ENCODE measurements around the gene KRT17. TPM values are rescaled to one million over a fixed set of nuclear protein-coding genes. Genes with fewer than 3 reads are reported as not detected.
A peak's percentile ranks its signal among the peaks of the same experiment; 100 is the strongest.
"Not testable (repeated sequence)": the region's sequence is repeated elsewhere in the genome, so short reads cannot be mapped to it uniquely, and the experiment has no call there.

Gene KRT17
- total and polyA plus RNA-seq, 12 donors, result 0.39 to 1.3 (median 0.55) TPM; not detected in 7

GRCh38 chr17:41647940-41648410 lies 23.6 kb upstream of the KRT17 start:
- TF ChIP-seq, protein P1, sequence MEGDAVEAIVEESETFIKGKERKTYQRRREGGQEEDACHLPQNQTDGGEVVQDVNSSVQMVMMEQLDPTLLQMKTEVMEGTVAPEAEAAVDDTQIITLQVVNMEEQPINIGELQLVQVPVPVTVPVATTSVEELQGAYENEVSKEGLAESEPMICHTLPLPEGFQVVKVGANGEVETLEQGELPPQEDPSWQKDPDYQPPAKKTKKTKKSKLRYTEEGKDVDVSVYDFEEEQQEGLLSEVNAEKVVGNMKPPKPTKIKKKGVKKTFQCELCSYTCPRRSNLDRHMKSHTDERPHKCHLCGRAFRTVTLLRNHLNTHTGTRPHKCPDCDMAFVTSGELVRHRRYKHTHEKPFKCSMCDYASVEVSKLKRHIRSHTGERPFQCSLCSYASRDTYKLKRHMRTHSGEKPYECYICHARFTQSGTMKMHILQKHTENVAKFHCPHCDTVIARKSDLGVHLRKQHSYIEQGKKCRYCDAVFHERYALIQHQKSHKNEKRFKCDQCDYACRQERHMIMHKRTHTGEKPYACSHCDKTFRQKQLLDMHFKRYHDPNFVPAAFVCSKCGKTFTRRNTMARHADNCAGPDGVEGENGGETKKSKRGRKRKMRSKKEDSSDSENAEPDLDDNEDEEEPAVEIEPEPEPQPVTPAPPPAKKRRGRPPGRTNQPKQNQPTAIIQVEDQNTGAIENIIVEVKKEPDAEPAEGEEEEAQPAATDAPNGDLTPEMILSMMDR (IDR thresholded peaks at IDR 0.05), result peak; percentile 82 to 97 (median 94)
- no peak for TF ChIP-seq POLR2A (IDR thresholded peaks at IDR 0.05)
- peak overlapping the region in 1 of 4 donors; percentile 49 for H3K4me3 ChIP-seq
- no peaks in the 10 kb centered on the region for H3K9me3 ChIP-seq (replicated peaks in 1 of 3)
- intact Hi-C loops (cut with DNase I), result loop anchor here in 1 of 2 donors (2.0 kb wide), 1 partner anchor 99 kb away; no protein-coding TSS in a partner anchor
- H3K27ac ChIP-seq, result peak overlapping the region in 1 of 5 donors; percentile 35
- WGBS, 4 donors, result 0 to 2% (median 1%) methylated on average over 16 to 22 of the region's 22 CpGs
- peaks cover 7 to 17% of the 10 kb centered on the region in 2 donors for H3K4me1 ChIP-seq (replicated peaks in 1 of 2)
- peak; percentile 74 to 94 (median 88) for DNase-seq
- H3K27me3 ChIP-seq, result no peaks in the 10 kb centered on the region
- H3K36me3 ChIP-seq (replicated peaks in 1 of 2), result no peaks in the 10 kb centered on the region

DNA sequence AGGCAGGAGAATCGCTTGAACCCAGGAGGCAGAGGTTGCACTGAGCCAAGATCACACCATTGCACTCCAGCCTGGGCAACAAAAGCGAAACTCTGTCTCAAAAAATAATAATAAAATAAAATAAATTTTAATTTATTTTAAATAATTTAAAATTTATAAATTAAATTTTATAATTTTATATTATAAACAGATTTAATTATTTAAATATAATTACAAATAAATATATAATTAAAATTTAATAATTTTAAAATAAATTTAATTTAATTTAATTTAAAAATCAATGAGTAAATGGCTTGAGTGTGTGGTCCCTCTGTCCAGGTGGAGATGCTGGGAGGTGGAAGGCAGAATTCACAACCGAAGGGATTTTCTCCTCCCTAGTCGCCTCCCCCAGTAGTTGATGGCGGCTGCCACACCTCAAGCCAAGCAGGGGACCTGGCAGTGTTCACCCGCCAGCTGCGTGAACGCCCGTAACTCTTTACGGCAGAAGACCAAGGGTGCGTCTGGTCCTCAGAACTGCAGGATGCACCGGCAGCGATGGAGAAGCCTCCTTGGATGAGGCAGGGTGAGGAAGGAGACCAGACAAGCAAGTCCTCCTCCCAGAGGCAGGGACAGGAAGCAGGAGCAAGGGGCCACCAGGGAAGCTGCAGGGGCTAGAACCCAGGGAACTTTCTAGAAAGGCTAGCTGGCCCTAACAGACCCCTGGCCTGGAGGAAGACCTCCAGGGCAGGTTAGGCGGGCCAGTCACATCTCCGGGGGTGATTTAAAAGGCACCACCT lies 22.9 kb upstream of the KRT17 start:
- H3K9me3 ChIP-seq (replicated peaks in 1 of 3), result no peaks in the 10 kb centered on the region
- no peaks in the 10 kb centered on the region for H3K36me3 ChIP-seq (replicated peaks in 1 of 2)
- intact Hi-C loops (cut with DNase I), result no loop called here
- H3K4me1 ChIP-seq (replicated peaks in 1 of 2), result peaks cover 7 to 17% of the 10 kb centered on the region in 2 donors
- H3K27ac ChIP-seq, result no peak overlapping the region
- 67 to 76% (median 68%) methylated on average over 15 of the region's 15 CpGs for WGBS, 4 donors
- DNase-seq, result no peak
- no peaks in the 10 kb centered on the region for H3K27me3 ChIP-seq
- H3K4me3 ChIP-seq, result no peak overlapping the region
- no peak for TF ChIP-seq POLR2A (IDR thresholded peaks at IDR 0.05)
- TF ChIP-seq, protein P1 (IDR thresholded peaks at IDR 0.05), result no peak

DNA sequence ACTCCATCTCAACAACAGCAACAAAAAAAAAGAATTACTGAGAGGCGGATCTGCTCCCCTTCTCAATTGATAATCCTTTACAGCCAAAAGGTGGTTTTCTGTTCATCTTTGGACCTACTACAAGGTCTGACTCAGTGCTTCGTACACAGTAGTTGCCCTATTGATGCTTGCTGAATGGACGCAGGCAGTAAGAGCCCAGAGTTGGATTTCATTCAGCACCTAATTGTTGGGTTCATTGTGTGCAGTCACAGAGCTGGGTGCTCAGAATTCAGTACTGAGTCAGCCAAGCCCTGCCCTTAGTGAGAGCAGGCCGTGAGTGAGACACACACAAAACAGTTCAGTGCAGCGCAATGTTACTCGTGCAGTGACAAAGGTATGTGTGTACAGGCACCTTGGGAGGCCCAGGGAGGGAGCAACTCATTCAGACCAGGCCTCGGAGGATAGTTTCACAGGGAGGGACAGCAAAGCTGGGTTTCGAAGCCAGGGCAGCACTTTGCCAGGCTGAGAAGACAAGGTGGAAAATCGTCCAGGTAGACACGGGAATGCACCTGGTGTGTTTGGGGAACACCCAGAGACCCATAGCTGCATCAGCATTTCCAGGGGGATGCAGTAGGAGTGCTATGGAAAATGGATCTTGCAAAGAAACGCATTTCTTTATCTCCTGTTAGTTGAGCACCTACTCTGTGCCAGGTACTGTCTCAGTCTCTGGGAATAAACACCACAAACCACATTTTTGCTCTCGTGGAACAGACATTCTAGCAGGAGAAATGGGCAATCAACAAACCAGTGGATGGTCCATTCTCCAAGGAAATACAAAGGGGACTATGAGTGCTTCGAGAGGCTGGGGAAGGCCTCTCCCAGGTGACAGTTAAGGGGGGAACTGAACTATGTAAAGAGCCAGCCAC lies 18.1 kb upstream of the KRT17 start:
- WGBS, 4 donors, result 76 to 89% (median 84%) methylated on average over 13 of the region's 13 CpGs

DNA sequence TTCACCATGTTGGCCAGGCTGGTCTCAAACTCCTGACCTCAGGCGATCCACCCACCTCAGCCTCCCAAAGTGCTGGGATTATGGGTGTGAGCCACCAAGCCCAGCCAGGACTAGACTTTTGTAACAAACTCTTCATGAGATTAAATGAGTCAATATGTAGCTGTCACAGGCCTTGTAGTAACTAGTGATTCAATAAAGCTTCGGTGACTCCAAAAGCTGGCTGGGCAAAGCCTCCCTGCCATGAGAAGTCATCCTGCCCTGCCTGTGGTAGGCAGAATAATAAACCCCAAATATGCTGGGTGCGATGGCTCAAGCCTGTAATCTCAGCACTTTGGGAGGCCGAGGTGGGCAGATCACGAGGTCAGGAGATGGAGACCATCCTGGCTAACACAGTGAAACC lies 16.2 kb upstream of the KRT17 start:
- H3K4me3 ChIP-seq; intact Hi-C loops (cut with DNase I); H3K9me3 ChIP-seq (replicated peaks in 1 of 3); H3K4me1 ChIP-seq (replicated peaks in 1 of 2); DNase-seq; H3K27ac ChIP-seq; H3K27me3 ChIP-seq; H3K36me3 ChIP-seq (replicated peaks in 1 of 2): not testable (repeated sequence)
- WGBS, 4 donors, result 83 to 92% (median 92%) methylated on average over 5 of the region's 5 CpGs

More for the DNA sequence above, 18.1 kb upstream of the KRT17 start:
- no peaks in the 10 kb centered on the region for H3K36me3 ChIP-seq (replicated peaks in 1 of 2)
- no peak for TF ChIP-seq POLR2A (IDR thresholded peaks at IDR 0.05)
- TF ChIP-seq, protein P1 (IDR thresholded peaks at IDR 0.05), result no peak
- peaks cover 0 to 8% of the 10 kb centered on the region in 2 donors for H3K4me1 ChIP-seq (replicated peaks in 1 of 2)
- H3K27ac ChIP-seq, result no peak overlapping the region
- no peak for DNase-seq
- intact Hi-C loops (cut with DNase I), result no loop called here
- no peaks in the 10 kb centered on the region for H3K27me3 ChIP-seq
- no peak overlapping the region for H3K4me3 ChIP-seq
- H3K9me3 ChIP-seq (replicated peaks in 1 of 3), result no peaks in the 10 kb centered on the region

All from adrenal gland (tissue), 12 donors.